ENCODE data around the gene BBS9. TPM values are rescaled to one million over a fixed set of nuclear protein-coding genes. Genes with fewer than 3 reads are reported as not detected.

Gene BBS9
- total and polyA plus RNA-seq, 4 donors = 2.3 to 9.5 (median 4.5) TPM

GRCh38 chr7:33200282-33200681, 70.9 kb downstream of the BBS9 start:
- 94% methylated on average over 1 of the region's 1 CpG for WGBS
- no peak overlapping the region for H3K27ac ChIP-seq (ENCODE audit: low read depth in 1 of 2, low read length in 2 of 2)
- H3K4me3 ChIP-seq (ENCODE audit: low read depth in 1 of 3, low read length in 3 of 3) = no peak overlapping the region
- no peak overlapping the region for H3K9ac ChIP-seq (ENCODE audit: low read depth in 1 of 2, low read length in 2 of 2)
- DNase-seq (ENCODE audit: low spot score) = no peak
- no peaks in the 10 kb centered on the region for H3K27me3 ChIP-seq (ENCODE audit: control insufficient read depth in 4 of 4, insufficient read depth in 4 of 4, low read length in 3 of 4)
- H3K9me3 ChIP-seq (ENCODE audit: control insufficient read depth in 4 of 4, low read length in 3 of 4) = no peaks in the 10 kb centered on the region
- H3K4me1 ChIP-seq (ENCODE audit: control insufficient read depth in 4 of 4, insufficient read depth in 4 of 4, low read length in 3 of 4) = no peaks in the 10 kb centered on the region
- TF ChIP-seq HNF4A (conservative IDR thresholded peaks at IDR 0.05) (no peak), ZBTB33 (IDR thresholded peaks at IDR 0.05) (no peak), RAD21 (IDR thresholded peaks at IDR 0.05) (no peak), GABPA (IDR thresholded peaks at IDR 0.05 in 1 of 2, conservative IDR thresholded peaks at IDR 0.05 in 1 of 2) (no peak), REST (IDR thresholded peaks at IDR 0.05) (no peak), TAF1 (conservative IDR thresholded peaks at IDR 0.05) (no peak), FOXA2 (IDR thresholded peaks at IDR 0.05) (no peak), JUND (IDR thresholded peaks at IDR 0.05) (no peak), EGR1 (IDR thresholded peaks at IDR 0.05; ENCODE audit: low read depth in 2 of 2) (no peak), NR2F2 (IDR thresholded peaks at IDR 0.05) (no peak), HNF4G (IDR thresholded peaks at IDR 0.05) (no peak), FOXA1 (IDR thresholded peaks at IDR 0.05) (no peak), MAX (IDR thresholded peaks at IDR 0.05) (no peak), CTCF (IDR thresholded peaks at IDR 0.05; ENCODE audit: low read depth, low read length, missing input control) (no peak), YY1 (IDR thresholded peaks at IDR 0.05) (no peak), SP1 (IDR thresholded peaks at IDR 0.05) (no peak), RXRA (IDR thresholded peaks at IDR 0.05) (no peak), ATF3 (IDR thresholded peaks at IDR 0.05) (no peak)
- no peaks in the 10 kb centered on the region for H3K36me3 ChIP-seq (ENCODE audit: control insufficient read depth in 4 of 4, insufficient read depth in 3 of 4, low read depth in 1 of 4, low read length in 3 of 4)
